Activated T-cell treated with anti-CD3 and anti-CD28 coated beads, Interleukin-2, amount 50 U/mL, for 48 hours (primary cell): ENCODE measurements around the gene LRRC36.

Experiments
- DNase-seq, 2 experiments: peaks; one replicate each; pipeline ENCODE4 v3.0.0-alpha.2; 2020

Gene LRRC36

DNA sequence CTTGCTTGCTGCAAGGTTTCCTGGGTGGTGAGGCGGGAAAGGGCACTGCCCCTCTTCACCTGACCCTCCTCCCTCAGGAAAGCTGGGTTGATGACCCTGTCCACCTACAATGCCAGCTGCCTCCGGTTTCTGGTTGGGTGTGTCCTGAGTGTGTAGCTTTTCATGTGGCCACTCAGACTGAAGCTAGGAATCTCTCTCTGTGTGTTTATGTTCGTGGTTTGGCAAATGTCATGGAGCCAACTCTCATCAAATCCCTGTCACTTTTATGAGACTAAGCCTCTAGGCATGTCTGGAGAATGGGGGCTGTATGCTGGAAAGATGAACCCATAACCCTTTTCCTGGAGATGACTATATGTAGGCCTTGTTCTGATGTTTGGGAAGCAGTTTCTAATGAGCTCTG lies 30.2 kb upstream of the LRRC36 start:
- no peak for DNase-seq

DNA sequence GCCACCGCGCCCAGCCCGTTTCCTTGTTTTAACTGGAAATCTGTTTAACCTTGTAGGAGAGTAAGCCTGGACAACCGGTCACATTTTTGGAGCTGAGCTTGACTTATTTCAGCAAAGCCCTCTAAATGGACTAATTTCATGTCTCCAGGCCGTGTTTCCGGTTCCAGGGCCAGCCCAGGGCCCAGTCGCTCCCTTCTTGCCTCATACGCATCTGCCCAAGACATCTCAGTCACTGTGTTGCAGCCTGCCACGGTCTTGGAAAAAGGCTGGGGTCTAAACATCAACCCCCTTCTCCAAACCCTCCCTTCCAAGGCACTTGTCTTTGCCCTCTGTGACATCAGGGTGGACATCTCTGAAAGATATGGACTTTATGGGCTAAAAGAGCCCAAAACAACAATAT lies 28.3 kb upstream of the LRRC36 start:
- no peak for DNase-seq

DNA sequence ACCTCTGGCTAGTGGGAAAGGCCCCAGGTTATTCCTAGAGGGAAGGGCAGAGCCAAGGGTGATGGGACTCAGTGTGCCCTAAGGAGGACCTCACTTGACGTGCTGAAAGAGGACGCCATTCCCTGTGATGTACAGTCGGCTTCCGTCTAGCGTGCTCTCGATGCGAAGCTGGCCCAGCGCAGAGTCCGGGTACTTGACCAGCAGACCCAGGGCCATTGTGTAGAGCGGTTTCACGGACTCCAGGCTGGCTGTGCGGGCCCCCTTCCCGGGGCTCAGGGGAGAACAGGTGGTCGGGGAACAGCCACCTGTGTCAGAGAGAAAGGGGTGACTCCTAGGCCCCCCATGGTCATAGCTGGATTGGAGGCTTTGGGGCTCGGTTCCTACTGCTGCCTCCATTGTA lies 27.3 kb upstream of the LRRC36 start:
- no peak for DNase-seq

DNA sequence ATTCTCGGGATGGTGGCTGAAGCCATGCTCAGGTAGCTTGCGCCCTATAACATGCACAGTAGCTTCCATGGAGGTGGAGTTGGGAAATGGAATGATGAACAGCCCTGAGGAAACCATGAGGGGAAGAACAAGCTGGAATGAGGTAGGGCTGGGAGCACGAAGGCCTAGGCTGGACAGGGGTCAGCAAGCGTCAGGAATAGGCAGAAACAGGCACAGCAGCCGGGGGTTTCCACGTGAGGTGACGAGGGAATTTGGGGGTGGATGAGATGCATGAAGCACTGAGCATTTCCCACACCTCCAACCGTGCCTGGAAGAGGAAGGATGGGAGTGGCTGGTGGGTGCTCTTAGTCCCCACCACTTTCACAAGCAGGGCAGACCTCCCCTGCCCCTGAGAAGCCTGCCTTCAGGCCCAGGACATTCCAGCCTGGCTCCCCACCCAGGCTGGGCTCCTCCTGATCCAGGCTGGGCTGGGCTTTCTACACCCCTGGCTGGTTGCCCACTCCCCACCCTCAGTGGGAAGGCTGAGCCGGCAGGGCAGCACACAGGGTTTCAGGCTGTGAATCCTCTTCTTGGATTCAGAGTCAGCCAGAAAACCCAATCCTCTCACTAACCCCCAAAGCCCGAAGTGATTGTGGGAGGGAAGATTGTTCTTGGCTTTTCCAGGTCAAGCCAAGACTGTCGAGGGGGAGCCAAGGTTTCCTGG lies 25.4 kb upstream of the LRRC36 start:
- no peak for DNase-seq

DNA sequence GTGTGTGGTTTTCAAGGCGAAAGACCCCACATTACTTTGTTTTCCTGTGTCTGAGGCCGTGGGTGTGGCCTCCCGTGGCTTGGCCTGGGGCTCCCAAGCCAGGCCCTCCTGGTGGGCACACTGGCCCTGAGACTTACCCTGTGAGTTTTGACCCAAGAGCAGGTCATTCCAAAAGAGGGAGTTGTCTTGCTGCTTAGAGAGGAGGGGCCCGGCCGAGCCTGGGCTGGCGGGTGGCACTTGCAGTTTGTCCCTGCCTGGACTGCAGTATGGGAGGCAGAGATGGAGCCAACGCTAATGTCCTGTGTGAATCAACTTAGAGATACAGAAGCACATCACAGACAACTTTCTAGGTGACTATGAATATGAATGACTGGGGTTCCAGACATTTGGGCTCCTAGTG lies 24.5 kb upstream of the LRRC36 start:
- no peak for DNase-seq

DNA sequence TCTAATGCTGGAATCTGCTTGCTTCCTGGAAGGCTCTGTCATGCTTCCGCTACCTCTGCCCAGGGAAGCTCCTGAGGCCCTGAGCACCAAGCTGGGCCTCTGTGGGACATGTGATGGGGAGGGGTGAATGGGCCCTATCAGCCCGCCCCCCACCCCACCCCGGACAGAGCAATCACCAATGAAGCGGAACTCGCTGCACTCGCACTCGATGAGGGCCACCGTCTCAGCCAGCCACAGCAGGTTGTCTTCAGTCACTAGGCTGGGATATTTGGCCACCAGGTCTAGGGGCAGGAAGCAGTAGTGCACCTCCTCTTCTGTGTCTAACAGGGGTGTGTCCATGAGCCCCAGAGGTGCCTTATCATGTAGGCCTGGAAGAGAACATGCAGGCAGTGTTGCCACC lies 23.6 kb upstream of the LRRC36 start:
- DNase-seq = no peak

DNA sequence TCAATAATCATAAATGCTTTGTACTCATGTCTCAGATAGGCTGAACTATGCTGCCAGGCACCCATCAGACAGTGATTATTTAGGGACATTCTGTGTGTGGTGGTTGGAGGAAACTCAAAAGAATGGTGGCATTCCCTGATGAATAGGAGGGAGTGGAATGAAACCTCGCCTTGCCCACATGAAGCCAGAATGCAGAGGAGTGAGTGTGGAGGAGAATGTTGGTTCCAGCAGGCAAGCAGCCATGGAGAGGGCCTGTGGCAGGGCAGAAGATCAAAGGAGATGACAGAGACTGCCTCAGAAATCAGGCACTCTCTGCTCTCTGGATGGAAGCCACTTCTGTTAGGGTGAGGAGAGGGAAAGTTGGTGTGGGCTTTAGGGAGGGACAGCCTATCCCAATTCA lies 22.6 kb upstream of the LRRC36 start:
- no peak for DNase-seq

DNA sequence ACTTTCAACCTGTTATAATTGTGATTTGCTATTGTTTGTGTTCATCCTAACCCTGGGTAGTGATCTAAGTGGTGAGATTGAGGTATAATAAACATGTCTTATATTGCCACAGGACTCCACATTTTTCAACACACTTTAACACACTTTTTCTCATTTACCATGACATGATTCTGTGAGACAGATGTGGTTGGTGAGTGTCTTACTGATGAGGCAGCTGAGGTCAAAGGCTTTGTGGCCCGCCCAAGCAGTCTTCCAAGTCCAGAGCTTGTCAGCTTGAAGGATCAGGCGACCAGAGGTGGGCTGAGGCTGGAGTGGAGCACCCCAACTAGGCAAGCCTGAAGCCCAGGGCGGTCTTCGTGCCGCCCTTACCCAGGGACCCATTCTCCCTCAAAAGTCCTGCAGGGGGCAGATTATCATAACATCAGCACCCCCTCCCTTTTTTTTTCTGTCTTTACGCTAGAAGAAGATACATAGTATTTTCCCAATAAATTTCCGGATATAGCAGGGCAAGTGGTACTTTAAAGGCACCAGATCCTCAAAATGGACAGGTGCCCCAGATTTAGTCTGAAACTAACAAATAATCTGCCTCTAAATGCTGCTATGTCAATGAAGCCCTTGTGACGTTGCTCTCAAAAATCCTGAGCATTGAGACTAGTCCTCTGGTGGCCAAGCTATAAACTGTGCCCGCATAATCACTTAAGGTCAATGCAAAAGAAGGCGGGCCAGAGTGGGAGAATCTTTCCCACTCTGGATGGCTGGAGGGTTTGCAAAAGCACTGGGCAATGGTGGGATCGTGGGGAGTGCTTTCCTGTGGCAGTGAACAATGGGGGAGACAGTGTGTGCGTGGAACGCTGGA lies 21.2 kb upstream of the LRRC36 start:
- DNase-seq = no peak

DNA sequence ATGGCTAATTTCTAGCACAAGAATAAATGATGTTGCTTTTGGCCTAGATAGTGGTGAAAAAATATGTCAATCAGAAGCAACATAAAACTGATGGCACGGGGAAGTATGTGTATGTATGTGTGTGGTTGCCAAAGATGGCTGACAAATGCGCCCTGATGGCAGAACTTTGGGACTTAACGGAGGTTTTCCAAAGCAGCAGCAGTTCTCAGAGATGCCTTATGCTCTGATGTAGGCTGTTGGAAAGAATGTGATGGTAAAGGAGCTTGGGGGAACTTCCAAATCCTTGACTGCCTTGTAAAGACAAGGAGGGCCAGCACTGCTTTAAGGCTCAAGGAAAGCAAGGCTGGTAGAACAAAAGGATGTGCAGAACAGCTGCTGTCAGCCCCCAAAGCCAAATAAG lies 16.1 kb upstream of the LRRC36 start:
- no peak for DNase-seq

DNA sequence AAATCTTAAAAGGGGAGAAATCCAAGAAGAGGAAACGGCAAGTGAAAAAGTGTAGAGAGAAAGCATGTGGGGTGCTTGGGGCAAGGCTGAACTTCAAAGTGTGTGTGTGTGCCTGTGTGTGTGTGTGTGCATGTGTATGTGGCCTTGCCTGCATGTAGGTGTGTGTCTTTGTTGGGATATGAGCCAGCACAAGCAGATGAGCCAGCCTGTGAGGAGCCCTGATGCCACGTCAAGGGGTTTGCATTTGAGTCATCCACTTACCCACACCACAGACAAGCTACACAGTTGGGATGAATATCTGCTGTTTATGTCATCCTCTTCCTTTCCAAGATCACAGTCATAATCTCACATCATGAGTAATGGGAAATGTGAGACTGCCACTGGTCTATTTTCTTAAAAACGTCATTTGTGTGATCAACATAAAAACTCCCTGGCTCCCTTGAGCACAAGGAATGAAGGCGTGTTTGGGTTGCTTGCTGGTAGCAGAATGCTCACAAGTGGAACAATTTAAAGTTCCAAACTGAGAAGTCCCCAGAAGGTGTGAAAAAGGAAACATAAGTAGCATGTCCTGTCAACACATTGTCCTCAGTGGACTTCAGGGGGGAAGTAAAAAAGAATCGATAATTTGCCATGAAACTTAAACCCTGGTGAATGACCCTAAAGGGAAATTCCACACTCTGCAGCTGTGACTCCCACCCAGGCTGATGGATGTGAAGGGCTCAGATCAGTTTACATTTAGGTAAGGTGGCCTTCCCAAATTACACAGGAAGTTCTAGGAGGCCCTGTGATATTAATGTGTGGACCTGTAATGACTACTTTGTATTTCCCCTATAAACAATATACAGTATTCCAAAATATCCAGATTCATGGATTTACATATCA lies 14.8 kb upstream of the LRRC36 start:
- peak; percentile 86 to 89 for DNase-seq

DNA sequence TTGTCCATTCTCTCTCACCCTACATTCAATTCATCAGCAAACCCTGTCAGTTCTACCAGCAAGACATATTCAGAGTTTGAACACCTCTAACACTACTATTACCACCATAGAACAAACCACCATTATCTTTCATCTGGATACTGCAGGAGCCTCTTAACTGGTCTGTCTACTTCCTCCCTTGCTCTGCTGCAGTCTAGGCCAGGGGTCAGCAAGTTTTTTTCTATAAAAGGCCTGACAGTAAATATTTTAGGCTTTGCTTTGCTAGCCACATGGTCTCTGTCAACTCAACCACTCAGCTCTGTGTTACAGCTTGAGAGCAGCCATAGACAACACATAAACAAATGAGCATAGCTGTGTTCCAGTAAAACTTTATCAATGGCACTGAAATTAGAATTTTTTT lies 13.9 kb upstream of the LRRC36 start:
- DNase-seq = no peak

DNA sequence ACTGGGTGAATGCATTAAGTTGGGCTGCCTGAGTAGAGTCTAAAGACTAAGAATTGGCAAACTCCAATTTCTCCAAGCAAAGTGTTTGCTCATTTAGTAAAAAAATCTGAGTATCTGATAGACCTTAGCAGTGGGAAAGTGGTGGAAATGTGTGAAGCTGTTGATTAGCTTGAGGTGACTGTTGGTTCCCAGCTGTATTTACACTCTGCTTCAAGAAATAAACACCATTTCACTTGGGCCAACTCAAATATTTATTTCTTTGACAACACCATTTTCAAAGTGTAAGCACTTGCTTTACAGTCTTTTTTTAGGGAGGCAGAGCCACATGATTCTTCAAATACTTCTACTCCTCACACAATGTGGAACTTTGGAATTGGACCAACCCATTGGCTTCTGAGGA lies 8.8 kb upstream of the LRRC36 start:
- DNase-seq = no peak

DNA sequence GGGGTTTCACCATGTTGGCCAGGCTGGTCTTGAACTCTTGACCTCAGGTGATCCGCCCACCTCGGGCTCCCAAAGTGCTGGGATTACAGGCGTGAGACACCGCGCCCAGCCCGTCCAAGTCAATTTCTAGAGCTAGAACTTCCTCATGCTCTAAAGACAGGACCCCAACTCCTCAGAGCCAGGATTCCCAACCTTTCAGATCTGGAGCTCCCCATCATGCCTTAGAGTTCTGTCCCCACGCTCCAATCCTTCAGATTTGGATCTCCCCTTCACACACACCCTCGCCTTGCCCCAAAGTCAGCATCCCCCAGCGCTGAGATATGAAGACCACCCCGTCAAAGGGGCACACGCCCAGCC lies 522 bp upstream of the LRRC36 start:
- DNase-seq = no peak

DNA sequence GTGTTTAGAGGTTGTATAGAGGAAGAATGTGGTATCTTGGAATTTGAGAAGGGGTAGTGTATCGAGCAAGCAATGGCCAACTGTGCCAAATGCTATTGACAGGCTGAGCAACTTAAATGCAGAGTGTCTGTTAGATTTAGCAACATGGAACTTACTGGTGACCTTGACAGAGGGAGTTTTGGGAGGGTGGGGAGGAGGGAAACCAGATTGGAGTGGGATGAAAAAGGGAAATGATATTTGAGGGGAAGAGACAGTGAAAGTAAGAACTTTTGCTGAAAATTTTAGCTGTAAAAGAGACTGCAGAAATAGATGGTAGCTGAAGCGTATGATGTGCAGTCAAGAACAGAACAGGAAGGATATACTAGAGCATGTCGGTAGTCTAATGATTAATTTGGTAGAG lies 1.1 kb downstream of the LRRC36 start:
- DNase-seq = no peak

DNA sequence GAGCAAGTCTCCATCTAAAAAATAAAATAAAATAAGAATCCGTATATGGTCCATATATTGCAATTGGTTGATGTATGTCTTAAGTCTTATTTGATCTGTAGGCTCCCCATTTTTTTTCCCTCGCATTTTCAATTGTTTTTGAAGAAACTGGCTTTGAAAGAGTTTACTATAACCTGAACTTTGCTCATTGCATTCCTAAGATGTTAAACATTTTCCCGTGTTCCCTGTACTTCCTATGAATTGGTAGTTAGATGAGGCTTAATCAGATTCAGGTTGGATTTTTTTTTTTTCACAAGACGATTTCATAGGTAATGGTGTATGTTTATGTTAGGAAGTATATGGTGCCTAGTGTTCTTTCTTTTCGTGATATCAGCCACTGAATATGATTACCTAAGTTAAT lies 3.3 kb downstream of the LRRC36 start:
- no peak for DNase-seq

DNA sequence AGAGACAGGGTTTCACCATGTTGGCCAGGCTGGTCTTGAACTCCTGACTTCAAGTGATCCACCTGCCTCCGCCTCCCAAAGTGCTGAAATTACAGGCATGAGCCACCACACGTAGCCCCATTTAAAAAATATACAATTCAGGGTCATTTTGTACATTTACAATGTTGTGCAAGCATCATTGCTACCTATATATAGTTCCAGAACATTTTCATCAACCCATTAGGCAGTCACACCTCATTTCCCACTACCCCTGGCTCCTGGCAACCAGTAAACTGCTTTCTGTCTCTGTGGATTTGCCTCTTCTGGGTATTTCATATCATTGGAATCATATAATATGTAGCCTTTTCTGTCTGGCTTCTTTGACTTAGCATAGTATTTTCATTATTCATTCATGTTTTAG lies 6.7 kb downstream of the LRRC36 start:
- DNase-seq = no peak

DNA sequence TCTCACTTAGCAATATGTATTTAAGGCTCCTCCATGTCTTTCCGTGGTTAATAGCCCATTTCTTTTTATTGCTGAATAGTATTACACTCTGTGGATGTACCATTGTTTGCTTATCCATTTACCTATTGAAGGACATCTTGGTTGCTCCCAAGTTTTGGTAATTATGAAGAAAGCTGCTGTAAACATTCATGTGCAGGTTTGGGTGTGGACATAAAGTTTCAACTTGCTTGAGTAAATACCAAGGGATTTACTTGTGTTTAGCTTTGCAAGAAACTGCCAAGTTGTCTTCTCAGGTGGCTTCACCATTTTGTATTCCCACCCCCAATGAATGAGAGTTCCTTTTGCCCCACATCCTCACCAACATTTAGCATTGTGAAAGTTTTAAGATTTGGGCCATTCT lies 9.5 kb downstream of the LRRC36 start:
- DNase-seq = no peak

DNA sequence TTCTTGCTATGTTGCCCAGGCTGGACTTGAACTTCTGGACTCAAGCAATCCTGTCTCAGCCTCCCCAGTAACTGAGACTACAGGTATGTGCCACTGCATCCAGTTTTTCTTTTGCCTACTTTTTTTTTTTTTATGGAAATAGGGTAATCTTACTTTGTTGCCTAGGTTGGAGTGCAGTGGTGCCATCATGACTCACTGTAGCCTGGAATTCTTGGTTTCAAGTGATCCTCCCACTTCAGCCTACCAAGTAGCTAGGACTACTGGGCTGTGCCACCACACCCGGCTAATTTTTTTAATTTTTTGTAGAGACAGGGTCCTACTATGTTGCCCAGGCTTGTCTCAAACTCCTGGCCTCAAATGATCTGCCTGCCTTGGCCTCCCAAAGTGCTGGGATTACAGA lies 10.0 kb downstream of the LRRC36 start:
- DNase-seq = no peak

DNA sequence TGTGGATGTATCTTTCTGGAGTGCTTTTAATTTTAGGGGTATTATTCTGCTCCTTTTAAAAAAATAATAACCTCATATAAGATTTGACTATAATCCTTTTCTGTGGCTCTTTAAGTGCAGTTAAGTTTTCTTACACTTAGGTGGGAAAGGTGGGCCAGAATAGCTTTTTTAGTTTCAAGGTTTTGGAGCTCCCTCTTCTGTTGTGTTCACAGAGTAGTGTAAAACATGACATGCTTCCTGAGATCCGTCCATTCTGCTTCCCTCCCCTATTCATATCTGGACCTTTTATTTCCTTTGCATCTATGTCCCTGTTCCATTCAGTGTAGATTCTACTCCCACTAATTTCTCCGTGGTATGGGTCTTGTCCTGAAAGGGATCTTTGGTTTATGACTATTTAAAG lies 12.8 kb downstream of the LRRC36 start:
- no peak for DNase-seq

DNA sequence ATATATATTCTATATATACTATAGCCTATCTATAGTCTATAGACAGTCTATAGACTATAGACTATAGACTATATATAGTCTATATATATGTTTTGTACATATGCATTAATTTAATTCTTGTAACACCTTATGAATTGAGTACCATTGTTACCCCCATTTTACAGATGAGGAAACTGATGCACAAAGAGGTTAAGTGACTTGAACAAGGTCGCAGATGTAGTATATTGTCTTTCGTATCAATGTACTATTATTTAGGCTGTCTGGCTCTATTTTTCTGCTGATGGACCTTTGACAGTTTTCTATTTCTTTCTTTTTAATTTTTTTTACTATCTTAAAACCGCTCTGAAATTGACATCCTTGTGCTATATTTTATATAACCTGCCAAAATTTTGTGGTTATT lies 14.6 kb downstream of the LRRC36 start:
- no peak for DNase-seq

DNA sequence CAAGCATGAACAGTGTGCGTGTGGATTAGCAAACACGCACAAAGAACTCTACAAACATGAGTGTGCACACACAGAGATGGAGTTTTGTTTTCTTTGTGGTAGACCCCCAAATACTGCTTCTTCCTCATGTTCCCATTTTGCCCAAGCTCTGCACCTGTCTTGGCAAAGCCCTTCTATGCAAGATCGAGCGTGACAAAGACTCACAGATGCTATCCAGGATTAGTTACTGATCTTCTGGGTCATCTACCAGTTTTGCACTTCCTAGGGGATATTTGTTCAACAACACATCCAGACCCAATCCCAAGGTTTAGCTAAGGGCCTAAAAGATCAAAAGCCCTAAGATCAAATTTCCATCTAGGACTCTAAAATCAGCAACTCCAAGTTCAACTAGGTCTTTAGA lies 16.0 kb downstream of the LRRC36 start:
- no peak for DNase-seq

DNA sequence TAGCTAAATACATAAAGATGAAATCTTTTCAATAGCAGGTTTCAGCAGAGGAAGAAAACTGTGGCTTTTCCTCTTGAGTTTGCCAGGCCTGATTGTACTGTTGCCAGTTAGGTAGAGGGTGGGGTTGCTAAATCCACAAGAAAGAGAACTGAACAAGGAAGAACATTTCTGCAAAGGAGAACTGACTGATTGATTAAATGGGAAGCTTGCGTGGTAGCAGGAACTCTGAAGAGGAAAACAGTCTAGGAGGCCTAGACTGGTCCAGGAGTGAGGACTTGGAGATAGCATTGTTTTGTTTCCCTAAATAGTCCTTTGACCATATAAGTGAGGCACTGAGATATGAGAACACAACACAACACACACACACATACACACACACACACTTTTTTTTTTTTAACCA lies 18.8 kb downstream of the LRRC36 start:
- no peak for DNase-seq

DNA sequence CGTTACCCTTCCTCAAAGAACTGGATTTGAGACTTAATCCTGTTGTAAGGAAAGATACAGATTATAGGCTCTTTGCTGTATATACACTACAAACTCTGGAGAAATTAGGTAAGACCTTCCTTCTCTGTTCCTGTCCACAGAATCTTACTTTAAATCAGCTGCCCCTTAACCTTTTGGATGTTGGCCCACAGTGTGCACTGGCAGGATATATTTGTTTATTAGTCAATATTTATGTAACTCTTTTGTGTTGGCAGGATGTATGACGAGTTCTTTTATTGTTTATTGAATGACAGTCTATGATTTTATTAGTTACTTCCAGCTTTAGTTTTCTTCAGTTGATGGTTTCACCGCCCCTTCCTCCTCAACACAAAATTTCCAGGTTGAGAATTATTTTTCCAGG lies 19.7 kb downstream of the LRRC36 start:
- no peak for DNase-seq

DNA sequence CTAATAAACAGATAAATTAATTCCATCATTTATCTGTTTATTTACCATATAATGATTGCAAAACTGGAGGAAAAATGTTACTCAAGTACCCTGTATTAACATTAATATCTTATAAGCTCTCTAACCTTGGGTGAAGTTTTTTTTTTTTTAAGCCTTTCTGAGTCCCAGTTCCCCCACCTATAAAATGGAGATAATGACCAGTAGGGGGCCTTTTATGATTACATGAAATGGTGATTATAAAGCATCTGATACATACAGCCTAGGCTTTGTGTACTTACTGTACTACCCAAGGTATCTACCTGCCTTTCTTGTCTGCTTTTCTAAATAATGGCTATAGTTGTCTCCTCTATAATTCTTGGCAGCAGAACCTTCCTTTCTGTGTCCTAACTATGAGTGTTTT lies 22.6 kb downstream of the LRRC36 start:
- no peak for DNase-seq
